D721Med (cell line): ENCODE measurements around the gene ATG3.
"Not testable (repeated sequence)": the region's sequence is repeated elsewhere in the genome, so short reads cannot be mapped to it uniquely, and the experiment has no call there.

ENCODE experiments used
- DNase-seq: peaks from one replicate; pipeline ENCODE4 v3.0.0; 2011; ENCODE audit warnings: low spot score; ENCODE audit not compliant: insufficient read length
- FAIRE-seq: peaks from 2 replicates; lab custom pipeline; 2011; peaks lifted over from hg19 to GRCh38; lab: Jason Lieb, UNC
- TF ChIP-seq, protein P1 (sequence below): IDR thresholded peaks from 2 replicates; pipeline ENCODE4 v1.5.1; 2012; ENCODE audit warnings: mild to moderate bottlenecking, control low read depth; ENCODE audit not compliant: insufficient read depth; ENCODE audit errors: missing control alignments

The ATG3 gene

GRCh38 chr3:112500621-112501020 lies 61.1 kb downstream of the ATG3 start:
- DNase-seq = no peak
- TF ChIP-seq, protein P1, sequence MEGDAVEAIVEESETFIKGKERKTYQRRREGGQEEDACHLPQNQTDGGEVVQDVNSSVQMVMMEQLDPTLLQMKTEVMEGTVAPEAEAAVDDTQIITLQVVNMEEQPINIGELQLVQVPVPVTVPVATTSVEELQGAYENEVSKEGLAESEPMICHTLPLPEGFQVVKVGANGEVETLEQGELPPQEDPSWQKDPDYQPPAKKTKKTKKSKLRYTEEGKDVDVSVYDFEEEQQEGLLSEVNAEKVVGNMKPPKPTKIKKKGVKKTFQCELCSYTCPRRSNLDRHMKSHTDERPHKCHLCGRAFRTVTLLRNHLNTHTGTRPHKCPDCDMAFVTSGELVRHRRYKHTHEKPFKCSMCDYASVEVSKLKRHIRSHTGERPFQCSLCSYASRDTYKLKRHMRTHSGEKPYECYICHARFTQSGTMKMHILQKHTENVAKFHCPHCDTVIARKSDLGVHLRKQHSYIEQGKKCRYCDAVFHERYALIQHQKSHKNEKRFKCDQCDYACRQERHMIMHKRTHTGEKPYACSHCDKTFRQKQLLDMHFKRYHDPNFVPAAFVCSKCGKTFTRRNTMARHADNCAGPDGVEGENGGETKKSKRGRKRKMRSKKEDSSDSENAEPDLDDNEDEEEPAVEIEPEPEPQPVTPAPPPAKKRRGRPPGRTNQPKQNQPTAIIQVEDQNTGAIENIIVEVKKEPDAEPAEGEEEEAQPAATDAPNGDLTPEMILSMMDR = no peak
- no peak for FAIRE-seq

GRCh38 chr3:112498914-112499711 lies 62.6 kb downstream of the ATG3 start, which contains the start of gene BTLA:
Gene BTLA, minus strand, starts transcription at chr3:112499472. Its CDS starts 114 bp downstream, at chr3:112499358.
- FAIRE-seq = no peak
- no peak for DNase-seq
- TF ChIP-seq, protein P1 = no peak

- TF ChIP-seq, protein P1 = no peak
- FAIRE-seq = no peak
- no peak for DNase-seq
Measured at GRCh38 chr3:112497897-112498548, 63.7 kb downstream of the ATG3 start.

- DNase-seq (no peak), FAIRE-seq (no peak)
- TF ChIP-seq, protein P1 = no peak
Measured at GRCh38 chr3:112496366-112497067, 65.2 kb downstream of the ATG3 start.

- not testable (repeated sequence) for DNase-seq, FAIRE-seq
Measured at GRCh38 chr3:112494448-112494767, 67.4 kb downstream of the ATG3 start.

DNA sequence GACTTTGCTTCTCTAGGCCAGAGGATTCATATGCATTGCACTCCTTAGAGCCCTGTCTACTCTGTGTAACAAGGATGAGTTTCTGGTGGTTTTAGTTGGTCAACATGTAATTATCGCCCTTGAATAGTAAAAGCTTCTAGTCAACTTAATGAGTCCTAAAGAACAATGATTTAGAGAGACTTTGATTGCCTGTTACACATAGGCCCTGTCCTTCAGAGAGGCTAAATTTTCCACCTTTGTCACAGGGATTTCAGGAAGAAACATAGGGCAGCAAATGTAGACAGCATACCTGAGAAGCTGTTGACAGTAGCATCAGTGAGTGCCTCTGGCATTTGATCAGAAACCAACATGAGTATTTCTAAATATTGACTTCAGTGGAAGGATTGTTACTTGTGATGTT lies 69.6 kb downstream of the ATG3 start:
- DNase-seq = no peak
- TF ChIP-seq, protein P1 = no peak
- FAIRE-seq = no peak

DNA sequence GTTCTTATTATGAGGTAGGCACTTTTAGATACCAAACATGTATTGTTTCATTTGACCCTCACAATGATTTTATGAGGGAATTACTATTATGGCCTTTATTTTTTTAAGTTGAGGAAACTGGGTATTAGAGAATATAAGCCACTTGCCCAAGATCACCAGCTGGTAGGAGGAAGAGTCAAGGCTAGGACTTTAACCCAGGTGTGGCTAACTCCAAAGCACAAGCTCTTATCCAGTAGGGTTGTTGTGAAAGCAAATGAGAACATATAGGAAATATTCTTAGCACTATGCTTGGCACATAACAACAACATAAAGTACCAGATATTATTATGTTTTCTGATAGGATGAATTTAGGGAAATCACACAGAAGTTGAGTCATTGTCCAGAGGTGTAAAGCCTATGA lies 70.4 kb downstream of the ATG3 start:
- DNase-seq (no peak), FAIRE-seq (no peak)
- TF ChIP-seq, protein P1 = no peak
